COLO668 (cell line): ENCODE measurements around the gene TOMM7.
"Not testable (repeated sequence)": the region's sequence is repeated elsewhere in the genome, so short reads cannot be mapped to it uniquely, and the experiment has no call there.

ENCODE experiments used
- DNase-seq: peaks from one replicate; lab custom pipeline; 2025; ENCODE audit not compliant: unreplicated experiment; lab: John Stamatoyannopoulos, UW

The TOMM7 gene

DNA sequence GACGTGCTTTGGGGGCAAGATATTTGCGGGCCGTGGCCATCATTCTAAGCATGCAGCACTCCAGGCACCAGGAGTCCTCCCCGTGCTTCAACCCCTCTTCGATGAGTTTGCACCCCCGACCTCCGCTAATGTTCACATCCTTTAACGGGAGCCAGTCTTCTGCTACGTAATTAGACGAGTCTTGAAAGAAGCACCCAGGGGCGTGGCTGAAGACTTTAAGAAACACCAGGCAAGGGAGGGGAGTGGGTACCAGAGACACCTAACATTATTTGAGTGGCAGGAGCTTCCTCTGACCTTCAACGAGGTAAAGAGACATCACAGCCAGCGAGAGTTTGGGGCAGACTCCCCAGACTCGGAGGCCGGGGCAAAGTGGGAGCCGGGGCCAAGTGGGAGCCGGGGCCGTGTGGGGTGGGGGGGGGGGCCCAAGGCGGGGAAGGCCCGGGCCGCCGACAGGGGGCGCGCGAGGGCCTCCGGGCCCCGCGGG is 31.1 kb upstream of the TOMM7 start:
- no peak for DNase-seq

DNA sequence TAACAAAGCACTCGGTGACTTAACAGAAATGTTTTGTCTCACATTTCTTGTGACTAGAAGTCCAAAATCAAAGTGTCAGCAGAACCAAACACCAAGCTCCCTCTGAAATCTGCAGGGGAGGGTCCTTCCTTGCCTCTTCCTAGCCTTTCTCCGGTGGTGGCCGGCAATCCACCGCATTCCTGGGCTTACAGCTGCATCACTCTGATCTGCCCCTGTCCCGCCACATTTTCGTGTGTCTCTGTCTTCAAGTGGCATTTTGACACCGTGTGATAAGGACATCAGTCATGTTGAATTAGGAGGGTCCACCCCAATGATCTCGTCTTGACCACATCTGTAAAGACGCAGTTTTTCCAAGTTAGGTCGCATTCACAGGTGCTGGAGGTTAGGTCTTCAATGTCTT is 30.5 kb upstream of the TOMM7 start:
- no peak for DNase-seq

DNA sequence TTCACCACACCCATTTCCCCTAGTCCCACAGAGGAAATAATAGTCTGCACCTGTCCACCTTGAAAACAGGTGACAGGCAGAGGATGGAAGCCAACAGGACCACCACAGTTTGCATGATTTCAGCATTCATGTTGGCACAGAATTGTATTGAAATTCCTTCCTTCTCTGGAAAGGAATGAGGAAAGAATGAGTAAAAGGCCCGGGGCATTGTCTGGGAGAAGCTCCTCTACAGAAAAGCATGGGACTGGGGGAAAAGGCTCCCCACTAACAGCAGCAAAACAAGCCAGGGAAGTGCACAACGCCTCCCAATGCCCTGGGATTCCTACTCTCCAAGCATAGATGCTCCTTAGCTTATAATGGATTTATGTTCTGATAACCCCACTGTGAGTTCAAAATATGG is 28.5 kb upstream of the TOMM7 start:
- no peak for DNase-seq

DNA sequence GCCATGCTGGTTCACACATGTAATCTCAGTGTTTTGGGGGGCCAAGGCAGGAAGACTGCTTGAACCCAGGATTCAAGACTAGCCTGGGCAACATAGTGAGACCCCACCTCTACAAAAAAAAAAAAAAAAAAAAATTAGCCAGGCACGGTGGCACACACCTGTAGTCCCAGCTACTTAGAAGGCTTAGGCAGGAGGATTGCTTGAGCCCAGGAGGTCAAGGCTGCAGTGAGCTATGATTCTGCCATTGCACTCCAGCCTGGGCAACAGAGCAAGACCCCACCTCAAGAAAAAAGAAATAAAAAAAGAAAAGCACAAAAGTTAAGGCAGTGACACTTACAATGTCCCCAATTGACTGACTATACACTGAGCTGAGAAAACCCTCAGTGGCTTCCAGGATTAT is 27.7 kb upstream of the TOMM7 start:
- DNase-seq = not testable (repeated sequence)

DNA sequence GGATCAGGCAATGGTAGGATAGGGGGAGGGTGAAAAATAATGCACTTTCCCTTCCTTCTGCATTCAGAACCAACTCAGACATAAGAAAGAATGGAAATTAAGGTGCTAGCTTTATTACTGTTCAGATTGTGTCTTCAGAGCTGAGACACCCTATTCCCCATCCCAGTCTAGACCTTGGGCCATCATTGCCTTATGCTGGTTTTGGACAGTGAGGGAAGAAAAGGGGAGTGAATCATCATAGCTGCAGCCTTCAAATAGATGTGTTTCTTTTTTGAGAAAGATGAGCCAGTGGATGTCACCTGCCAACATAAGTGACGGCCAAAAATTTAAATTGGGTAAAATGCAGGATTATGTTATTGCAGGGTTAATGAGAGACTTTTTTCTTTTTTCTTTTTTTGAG is 27.0 kb upstream of the TOMM7 start:
- DNase-seq = no peak

DNA sequence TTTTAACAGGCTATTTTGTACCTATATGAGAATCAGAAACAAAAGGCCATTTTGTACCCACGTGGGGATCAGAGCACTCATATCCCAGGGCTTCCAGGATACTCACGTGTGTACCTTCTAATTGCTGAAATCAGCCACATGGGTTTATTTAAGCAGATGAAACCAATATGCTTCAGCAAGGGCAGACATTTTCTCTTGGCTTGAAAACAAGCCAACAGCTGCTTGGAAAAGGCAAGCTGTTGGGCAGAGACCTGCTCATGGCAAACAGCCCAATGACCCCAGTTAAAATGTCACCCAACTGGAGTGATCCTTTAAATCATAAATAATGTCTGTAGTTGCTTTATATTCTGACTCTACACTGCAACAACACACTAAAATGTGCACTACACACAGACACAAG is 26.5 kb upstream of the TOMM7 start:
- DNase-seq = no peak

DNA sequence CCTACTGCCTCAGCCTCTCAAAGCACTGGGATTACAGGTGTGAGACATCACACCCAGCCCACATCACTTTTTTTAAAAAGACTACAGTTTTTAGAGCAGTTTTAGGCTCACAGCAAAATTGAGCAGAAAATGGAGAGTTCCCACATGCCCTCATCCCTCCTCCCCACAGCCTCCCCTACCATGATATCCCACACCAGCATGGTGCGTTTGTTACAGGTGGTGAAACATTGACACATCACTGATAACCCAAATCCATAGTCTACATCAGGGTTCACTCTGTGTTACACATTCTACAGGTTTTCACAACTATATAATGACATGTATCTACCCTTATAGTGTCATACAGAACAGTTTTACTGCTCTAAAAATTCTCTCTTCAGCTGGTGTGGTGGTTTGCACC is 24.3 kb upstream of the TOMM7 start:
- no peak for DNase-seq

DNA sequence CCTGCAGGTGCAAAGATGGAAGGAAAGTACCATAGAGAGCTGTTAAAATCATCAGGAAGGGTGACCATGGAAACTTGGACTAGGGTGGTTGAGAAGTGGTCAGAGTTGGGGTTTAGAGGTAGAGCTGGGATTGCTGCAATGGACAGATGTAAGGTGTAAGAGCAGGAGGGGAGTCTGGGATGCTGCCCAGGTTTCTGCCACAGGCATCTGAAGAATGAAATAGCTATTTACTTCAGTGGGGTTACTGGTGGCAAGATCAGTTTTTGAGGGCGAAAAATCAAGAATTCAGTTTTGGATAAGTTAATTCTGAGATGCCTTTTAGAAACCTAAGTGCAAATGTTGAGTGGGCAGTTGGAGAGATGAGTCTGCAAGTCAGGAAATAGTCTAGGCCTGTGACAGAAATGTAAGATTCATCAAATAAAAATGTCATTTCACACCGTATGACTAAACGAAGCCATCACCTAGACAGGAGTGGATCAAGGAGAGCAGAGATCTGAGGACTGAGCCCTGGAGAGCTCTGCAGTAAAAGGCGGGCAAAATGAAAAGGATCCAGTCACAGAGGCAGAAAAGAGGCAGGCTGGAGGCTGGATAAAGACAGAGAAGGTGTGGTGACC is 22.7 kb upstream of the TOMM7 start:
- DNase-seq = no peak

DNA sequence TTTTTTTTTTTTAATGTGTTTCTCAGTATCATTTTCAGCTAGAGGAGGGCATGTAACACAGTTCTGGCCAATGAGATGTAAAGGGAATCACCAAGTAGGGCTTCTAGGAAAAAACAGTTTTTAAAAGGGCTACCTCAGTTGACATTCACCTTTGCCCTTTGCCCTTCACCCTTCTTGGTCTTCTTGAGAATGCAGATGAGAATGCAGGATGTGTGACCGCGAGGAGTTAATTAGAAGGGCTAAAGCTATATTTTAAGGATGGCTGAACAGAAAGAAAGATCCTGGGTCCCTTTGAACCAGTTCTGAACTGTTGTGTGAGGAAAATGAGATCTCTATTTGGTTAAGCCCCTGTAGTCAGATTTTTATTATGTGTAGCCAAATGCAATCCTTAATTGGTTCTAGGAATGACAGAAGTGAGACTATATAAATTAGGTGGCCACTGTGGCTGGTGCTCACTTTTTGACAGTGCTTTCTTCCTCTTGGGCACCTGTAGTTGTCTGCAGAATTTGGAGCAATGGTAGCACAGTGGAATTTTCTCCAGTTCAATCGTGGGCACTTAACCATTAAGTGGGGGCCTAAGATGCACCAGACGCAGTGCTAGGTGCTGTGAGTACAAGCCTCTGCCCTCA is 21.1 kb upstream of the TOMM7 start:
- no peak for DNase-seq

DNA sequence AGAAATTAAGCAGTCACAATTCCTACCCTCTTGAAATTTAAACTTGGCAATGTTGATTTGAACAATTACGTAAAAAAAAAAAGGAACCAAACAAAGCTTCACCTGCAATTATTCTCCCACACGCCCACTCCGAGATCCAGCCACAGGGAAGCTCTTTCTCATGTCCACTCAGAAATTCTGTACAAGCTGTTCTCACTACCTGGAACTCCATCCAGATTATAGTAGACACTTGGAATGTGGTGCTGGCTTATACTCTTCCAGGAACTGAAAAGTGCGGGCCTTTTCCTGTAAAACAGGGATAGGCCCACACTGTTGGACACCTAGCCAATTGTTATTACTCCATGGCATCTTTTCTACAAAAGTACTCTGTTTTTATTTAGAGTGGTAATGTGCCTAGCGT is 20.3 kb upstream of the TOMM7 start:
- no peak for DNase-seq

DNA sequence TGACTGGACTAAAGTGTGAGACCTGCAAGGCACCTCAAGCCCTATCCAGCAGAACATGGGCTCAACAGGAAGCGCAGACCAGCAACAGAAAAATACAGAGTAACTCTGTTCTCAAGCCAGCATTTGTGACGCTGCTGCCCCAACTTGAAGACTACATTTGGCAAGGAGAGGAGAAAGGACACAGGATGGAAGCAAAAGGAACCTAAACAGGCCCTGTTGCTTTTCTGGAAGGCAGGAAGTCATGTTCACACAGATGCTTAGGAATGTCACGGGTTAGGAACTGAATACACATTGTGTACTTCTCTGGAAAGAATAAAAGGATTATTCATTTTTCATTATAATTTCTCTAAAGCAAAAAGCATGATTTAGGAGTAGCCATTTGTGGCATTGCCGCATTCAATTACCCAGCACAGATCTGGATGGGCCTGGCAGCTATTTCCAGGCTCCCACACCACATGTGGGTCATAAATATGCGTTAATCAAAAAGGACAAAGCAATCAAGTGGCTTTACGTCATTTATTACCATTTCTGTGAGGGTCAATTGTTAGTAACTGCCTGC is 19.8 kb upstream of the TOMM7 start:
- DNase-seq = no peak

DNA sequence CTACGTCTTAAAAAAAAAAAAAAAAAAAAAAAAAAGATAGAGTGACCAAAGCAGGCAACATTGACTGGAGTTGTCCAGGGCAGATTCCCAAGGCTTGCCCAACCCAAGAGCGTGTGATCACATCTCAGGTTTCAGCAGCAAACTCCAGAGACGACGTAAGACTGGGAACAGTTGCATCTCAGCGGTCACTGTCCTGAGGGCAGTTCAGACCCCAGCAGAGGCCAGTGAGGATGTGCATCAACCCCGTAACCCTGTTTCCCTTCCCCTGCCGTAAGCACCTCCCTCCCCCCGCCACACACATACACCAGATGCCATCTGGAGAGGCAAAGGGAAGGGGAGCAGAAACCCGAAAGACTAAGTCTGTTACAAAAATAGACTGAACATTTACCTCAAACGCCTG is 19.3 kb upstream of the TOMM7 start:
- no peak for DNase-seq

DNA sequence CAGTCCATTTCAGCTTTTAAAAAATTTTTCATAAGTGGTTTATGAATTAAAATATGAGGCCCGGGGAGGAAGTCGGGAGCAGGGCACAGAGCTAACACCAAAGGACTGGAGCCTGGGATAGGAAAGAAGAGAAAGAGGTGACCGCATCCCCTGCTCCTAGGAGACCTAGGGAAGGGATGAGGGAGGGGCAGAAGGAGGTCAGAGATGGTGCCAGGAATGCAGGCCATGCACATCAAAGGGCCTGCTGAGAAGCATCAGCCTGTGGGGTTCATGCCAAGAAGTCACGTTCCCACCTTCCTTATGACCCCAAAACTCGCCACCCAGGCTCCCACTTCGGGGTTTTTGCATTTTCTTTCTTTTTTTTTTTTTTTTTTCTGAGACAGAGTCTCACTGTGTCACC is 14.7 kb upstream of the TOMM7 start:
- no peak for DNase-seq

DNA sequence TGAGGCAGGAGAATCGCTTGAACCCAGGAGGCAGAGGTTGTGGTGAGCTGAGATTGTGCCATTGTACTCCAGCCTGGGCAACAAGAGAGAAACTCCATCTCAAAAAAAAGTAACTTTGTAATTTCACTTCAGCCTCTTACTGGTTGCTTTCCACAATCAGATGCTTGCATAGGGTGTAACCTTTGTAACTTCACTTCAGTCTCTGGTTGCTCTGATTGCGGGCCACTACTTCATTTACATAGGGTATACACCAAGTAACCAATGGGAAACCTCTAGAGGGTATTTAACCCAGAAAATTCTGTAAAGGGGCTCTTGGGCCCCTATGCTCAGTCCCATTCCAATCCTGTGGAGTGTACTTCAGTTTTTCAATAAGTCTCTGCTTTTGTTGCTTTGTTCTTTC is 13.9 kb upstream of the TOMM7 start:
- DNase-seq = not testable (repeated sequence)

DNA sequence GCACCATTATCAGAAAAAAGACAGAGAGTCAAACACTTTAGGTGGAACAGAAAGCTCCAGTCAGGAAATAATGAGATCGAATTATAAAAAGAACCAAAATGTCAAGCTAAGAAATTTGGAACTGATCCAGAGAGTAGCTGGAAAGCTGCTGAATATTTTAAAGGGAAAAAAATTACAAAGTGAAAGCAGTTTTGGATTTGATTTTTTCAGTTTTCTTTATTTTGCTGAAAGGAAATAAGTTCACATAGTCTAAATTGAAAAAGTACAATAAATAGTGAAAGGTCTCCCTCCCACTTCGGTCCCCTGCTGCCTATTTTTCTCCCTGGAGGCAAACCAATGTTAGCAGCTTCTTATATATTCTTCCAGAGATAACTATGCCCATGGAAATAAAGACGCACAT is 11.3 kb upstream of the TOMM7 start:
- no peak for DNase-seq

DNA sequence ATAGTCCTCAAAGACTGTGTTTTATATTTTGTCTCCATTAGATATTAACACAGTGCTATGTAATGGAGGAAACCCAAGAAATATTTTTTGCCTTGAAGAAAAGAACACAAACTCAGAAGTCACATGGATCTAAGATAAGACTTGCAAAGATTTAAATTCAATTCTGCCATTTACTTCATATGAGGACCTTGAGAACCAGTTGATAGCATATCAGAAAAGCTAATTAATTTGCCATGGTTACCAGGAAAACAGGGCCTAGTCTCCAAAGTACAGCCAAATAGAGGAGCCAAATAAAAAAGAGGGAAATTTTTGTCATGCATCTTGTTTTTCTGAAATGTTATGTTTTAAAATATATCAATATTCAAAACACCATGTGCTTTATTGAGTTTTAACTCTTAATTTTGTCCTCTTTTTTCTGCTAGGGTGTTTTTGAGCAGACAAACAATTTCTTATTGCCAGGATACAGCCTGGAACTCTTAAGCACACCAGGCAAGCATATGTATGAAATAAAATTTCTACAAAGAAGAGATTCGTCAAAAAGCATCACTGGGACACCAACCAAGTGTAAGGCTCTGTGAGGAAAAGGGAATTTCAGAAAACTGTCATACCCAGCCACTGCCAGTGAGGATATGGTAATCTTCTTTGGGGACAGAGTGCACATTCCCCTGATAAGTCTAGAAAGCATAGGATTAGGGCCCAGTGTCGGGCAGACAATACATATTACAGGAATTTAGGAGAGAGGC is 10.6 kb upstream of the TOMM7 start:
- no peak for DNase-seq

DNA sequence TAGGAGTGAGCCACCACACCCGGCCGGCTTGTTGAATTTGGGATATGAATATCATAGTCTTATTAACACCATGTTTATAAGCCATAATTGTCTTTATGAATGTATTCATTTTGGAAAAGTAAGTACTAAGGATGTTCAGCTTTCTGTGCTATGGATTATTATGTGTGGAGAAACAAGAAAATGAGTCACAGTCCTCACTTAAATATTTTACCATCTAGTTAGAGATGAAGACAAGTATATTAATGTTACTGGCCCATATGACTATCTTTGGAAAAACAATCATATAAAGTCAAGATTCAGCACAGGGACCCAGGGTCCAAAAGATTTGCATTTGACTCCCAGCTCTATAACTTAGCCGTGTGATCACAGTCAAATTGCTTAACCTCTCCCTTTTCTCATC is 9.8 kb upstream of the TOMM7 start:
- DNase-seq = no peak

DNA sequence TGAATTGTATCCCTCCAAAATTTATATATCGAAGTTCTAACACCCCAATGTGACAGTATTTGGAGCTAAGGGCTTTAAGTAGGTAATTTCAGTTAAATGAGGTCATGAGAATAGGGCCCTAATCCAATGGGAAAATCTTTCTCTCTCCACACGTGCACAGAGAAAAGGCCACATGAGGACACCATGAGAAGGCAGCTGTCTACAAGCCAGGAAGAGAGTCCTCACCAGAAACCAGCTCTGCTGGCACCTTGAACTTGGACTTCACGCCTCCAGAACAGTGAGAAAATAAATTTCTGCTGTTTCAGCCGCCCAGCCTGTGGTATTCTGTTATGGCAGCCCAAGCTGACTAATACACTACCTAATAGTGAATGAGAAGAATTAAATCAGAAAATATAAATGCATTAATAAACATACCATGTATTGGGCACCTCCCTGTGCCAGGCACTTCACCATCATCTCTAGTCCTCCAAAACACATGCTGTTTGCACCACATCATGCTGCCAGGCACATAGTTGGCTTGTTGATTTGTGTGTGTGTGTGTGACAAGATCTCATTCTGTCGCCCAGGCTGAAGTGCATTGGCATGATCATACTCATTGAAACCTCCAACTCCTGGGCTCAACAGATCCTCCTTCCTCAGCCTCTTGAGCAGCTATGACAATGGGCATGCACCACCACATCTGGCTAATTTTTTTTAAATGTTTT is 9.1 kb upstream of the TOMM7 start:
- DNase-seq = no peak

DNA sequence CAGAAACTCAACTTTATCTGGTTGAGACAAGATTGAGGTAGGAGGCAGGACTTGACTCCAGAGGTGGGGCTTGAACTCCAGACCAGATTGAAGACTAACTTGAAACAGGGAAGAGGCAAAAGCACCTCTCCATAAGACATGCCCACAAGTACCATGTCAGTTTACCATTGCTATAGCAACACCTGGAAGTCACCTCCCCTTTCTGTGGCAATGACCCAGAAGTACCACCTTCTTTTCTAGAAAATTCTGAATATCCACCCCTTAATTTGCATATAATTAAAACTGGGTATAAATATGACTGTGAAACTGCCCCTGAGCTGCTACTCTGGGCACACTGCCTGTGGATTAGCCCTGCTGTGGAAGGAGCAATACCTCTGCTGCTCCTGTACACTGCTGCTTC is 4.9 kb upstream of the TOMM7 start:
- no peak for DNase-seq

DNA sequence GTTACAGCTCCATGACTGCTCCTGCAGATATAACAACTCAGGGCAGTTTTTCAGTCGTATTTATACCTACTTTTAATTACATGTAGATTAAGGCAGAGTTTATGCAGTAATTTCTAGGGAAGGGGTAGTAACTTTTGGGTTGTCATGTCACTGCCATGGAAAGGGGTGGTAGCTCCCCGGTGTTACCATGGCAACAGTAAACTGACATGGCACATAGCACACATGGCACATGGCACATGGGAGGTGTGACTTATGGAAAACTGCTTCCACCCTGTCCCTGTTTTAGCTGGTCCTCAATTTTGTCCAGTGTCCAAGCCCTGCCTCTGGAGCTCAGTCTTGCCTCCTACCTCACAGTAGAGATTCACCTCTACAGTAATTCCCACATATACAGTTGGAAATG is 3.9 kb upstream of the TOMM7 start:
- DNase-seq = no peak

DNA sequence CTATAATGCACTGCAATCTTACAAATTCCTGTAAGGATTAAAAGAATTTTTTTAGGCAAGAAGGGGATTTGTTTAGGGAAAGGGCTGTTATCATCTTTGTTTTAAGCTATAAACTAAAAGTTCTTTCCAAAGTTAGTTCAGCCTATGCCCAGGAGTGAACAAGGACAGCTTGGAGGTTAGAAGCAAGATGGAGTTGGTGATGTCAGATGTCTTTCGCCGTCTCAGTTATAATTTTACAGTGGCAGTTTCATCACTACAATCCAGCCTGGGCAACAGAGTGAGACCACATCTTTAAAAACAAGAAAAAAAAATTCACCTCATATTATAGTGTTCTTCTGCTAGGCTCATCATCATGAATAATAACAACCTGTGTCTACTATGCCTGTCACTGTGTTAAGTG is 2.1 kb upstream of the TOMM7 start:
- DNase-seq = no peak

DNA sequence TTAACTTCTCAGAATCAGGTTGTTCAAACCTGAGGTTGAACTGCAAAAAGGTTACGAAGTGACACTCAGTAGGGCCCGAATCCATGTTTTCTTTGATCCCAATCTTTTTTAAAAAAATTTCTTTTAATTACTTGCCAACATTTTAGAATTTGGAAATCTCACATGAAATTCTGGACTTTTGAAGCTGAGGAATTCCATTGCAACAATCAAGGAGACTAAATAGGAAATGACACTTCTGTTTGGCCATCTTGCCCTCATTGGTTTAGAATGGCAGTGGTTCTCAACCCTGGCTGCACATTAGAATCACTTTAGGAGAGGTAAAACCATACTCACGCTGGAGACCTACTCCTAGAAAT is 471 bp upstream of the TOMM7 start:
- DNase-seq = no peak
